Endometrial microvascular endothelial cells (primary cell): ENCODE data around the gene FAR2. TPM values are rescaled to one million over a fixed set of nuclear protein-coding genes. Genes with fewer than 3 reads are reported as not detected.
"Not testable (repeated sequence)": the region's sequence is repeated elsewhere in the genome, so short reads cannot be mapped to it uniquely, and the experiment has no call there.

Source experiments
- in situ Hi-C: cut with HindIII; loops from 2 replicates; pipeline ENCODE4 v1.10.0; 2017; ENCODE audit warnings: low sequenced_read_pairs, low pct_unique_long_range_greater_than_20kb; ENCODE audit errors: inconsistent ontology term
- total RNA-seq: library from RNA; depleted of rRNA; stranded (reverse); fragments of >200 nt; gene quantifications from one replicate; pipeline ENCODE4 v1.2.3, GENCODE V29; 2015; ENCODE audit errors: inconsistent ontology term

FAR2 gene
- total RNA-seq, 1 donor from 2014 or later = 44.5 TPM

DNA sequence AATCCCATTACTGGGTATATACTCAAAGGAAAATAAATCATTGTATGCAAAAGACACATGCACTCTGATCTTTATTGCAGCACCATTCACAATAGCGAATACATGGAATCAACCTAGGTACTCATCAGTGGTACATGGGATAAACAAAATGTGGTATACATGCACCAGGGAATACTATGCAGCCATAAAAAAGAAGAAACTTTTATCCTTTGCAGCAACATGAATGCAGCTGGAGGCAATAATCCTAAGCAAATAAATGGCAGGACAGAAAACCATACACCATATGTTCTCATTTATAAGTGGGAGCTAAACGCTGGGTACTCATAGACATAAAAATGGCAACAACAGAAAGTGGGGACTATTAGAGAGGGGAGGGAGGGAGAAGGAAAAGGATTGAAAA lies 216.0 kb downstream of the FAR2 start:
- in situ Hi-C loops = no loop called here

DNA sequence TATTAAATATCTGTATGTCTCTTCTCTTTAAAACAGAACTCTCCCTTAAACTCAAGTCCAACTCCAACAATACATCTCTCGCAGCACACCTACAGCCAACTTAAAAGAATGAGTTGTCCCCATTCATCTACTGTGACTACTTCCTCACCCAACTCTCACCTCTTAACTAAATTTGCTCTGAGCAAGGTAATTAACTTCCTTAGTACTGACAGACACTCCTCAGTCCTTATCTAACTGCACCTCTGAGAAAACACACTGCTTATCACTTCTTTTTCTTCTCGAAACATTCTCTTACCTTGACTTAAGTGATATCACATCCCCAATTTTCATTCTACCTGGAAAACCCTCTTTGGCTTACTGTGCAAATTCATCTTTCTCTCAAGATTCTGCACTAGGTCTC lies 224.9 kb downstream of the FAR2 start:
- in situ Hi-C loops = no loop called here

GRCh38 chr12:29374913-29375312 lies 225.8 kb downstream of the FAR2 start:
- in situ Hi-C loops = no loop called here

DNA sequence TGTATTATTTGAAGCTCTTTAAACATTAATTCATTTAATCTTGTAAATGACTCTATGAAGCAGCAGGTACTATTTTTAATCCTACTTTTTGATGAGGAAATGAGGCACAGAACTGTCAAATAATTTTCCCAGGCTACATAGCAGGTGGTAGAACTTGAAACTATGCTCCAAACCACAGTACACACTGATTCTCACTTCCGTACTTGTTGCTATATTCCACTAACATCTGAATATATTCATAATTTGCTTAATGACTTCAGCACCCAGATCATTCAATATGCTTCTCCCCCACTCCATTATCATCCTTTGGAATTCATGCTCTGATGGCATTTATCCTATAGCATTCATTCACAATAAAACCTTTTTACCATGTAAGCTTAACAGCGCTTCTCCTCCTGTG lies 227.0 kb downstream of the FAR2 start:
- in situ Hi-C loops = no loop called here

GRCh38 chr12:29380536-29381523 lies 231.8 kb downstream of the FAR2 start, which contains the start of gene ERGIC2:
ERGIC2 (minus strand) TSS chr12:29381172; CDS start chr12:29371633, 9,539 bp downstream.
- in situ Hi-C loops = no loop called here

DNA sequence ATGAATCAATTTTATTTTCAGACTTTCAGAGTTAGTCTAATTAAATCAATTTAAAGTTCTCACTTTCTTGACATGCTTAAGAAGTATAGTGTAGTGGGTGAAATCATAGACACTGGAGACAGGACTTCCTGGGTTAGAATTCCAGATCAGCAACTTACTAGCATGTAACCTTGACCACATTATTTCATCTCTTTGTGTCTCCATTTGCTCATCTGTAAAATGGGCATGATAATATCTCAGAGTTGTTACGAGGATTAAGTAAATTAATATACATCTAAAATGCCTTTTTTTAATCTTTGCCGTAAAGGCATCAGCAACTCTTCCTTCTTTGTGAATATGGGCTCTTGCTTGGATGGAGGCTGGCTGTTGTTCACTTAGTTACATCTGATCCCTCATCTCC lies 233.2 kb downstream of the FAR2 start:
- in situ Hi-C loops = no loop called here

DNA sequence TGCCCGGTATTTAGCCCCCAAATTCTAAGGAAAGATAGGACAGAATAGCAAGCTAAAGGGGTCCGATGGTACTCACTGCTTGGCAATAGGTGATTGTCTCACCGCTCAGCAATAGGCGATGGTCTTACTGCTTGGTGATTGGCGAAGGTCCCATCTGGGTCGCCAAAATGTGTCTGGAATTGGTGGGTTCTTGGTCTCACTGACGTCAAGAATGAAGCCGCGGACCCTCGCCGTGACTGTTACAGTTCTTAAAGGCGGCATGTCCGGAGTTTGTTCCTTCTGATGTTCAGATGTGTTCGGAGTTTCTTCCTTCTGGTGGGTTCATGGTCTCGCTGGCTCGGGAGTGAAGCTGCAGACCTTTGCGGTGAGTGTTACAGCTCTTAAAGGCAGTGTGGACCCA lies 236.1 kb downstream of the FAR2 start:
- in situ Hi-C loops = not testable (repeated sequence)

Other genes with a start within 250 kb of the FAR2 start
- 83.4 TPM for gene ERGIC2, start 231.9 kb downstream of the FAR2 start, total RNA-seq